Measurements from ENCODE around the gene RIPK3.

RIPK3 gene

DNA sequence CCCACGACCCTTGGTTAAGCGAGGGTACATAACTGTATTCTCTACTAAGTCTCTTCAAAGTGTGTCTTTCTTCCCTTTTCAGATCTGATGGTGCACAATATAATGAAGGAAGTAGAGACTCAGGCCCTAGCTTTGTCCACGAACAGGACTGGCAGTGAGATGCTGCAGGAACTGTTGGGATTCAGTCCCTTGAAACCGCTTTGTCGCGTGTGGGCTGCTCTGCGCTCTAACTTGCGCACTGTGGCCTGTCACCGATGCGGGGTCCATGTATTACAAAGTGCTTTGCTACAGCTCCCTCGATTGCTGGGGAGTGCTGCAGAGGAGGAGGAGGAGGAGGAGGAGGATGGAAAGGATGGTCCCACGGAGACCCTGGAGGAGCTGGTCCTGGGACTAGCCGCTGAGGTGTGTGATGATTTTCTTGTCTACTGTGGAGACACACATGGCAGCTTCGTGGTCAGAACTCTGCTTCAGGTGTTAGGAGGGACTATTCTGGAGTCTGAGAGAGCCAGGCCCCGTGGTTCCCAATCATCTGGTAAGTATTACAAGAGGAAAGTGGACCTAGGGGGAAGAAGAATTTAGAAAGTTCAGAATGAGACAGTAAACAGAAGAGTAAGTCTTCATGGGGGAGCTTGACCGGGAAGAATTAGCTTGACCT, 39.3 kb downstream of the RIPK3 start:
- DNase-seq: no peak

DNA sequence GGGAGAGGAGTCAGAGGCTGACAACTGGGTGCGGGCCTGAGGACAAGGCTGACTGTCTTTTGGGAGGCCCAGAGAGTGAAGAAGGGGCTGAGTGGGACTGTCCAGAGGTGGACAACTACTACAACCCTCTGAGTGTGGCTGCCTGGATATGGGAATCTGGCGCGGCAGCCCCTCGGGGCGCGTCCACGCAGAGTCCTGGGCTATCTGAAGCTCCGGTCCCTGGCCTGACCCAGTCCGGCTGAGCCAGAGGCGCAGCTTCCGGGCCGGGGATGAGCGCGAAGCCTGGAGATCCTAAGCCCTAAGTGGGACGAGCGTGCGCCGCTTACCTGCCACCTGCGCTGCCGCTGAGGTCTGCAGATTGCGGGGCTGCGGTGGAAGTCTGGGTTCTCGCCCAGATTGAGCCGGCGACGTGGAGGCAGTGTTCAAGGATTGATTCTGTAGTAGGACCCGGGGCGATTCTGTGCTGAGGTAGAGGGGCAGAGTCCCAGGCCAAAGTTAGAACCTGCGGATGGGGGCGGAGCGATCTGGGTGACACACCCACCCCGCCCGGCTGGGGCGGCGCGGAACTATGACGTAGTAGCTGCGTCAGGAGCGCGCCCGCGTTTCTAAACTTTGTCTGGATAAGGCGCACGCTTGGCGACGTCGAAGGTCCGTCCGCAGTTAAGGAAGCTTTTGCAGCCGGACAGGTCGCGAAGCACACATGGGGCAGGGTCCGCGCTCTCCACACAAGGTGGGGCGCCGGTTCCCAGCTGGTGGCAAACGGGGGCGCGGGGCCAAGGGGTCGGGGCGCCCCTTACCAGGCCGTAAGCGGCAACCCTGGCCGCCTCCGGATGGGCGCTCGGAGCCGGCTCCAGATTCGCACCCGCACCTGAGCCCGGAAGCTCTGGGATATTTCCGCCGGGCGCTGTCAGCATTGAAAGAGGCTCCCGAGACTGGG, 40.3 kb downstream of the RIPK3 start, which contains the start of the genes DHRS1 and NOP9:
Gene DHRS1, minus strand, starts transcription at position 526 of the 937 bp plus-strand sequence. CDS start 674 bp downstream, outside the sequence.
Gene NOP9, plus strand, starts transcription at position 596 of the 937 bp plus-strand sequence. Its CDS starts 105 bp downstream, at position 701.
- DNase-seq: peak; percentile 92

DNA sequence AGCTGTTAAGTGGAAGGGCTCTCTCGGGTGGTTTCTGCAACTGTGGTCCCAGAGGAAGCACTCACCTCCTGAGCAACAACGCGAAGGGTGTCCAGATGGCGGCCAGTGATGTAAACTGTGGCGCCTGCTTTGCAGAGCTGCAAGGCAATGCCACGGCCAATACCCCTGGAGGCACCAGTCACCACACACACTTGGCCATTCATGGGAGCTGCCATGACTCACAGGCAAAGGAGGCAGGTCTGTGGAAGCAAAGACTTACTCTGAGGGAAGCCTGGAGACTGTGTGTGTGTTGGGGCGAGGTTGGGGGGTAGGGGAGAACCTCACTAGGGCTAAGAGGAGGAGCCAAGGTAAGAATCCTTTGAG, 40.9 kb downstream of the RIPK3 start:
- no peak for DNase-seq

DNA sequence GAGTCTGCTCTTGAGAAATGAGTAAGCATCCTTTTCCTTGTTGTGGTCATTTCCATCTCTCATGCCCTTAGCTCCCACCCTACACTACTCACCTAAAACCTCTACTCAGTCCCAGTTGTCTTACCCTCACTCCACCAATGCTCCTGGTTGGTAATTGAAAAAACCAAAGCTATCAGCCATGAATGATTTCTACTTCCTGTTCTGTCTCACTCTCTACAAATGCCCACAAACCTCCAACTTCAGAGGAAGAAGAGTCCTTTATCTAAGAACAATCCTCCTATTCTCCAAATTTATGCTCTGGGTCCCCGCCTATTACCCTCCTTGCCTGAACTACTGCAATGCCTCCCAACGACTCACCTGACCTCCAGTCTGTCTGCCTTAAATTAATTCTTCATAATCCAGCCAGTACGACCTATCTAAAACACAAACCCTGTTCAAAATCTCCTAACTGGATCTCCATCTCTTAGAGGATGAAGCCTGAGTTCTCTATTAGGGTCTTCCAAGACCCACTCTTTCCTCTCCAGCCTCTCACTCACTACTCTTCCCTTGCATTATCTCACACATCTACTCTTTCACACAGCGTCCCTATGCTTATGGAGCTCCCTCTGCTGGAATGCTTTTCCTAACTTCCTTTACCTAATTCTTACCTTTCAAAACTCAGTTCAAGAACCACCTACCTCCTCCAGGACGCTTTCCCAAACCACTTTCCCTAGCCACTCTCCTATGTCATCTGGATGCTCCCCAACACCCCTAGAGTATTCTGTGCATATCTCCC, 42.4 kb downstream of the RIPK3 start:
- DNase-seq: no peak

DNA sequence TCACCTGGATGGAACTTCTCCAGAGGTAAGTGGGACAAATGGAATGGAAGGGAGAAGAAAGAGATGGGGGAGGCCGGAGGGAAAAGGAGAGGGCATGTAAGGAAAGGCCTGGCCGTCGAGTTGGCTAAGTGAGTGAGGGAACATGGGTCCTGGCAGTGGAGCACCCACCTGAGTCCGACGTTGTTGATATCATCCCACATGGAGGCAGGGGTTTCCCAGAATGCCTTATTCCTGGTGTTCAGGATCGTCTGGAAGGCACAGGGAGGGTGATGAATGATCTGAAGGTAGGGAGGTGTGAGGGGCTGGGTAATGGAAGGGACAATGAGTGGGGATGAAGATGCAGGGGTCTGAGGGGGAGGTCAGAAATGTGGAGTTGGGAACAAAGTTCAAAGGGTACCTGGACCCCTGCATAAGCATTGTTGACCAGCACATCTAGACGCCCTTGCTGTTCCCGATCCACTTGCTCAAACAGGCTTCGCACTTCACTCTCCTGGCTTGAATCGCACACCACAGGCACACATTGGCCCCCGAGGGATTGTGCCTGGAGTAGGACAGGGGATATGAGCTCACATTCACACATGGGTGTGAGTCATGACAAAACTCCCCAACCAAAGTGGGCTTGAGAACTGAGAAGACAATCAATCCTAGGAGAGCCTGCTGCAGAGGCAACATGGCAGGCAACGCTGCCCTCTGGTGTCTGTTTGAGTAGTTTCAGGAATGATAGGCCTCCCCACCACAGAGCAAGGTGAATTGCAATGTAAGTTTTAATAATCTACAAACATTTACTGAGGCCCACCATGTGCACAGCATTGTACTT, 43.2 kb downstream of the RIPK3 start:
- peak; percentile 77 for DNase-seq

DNA sequence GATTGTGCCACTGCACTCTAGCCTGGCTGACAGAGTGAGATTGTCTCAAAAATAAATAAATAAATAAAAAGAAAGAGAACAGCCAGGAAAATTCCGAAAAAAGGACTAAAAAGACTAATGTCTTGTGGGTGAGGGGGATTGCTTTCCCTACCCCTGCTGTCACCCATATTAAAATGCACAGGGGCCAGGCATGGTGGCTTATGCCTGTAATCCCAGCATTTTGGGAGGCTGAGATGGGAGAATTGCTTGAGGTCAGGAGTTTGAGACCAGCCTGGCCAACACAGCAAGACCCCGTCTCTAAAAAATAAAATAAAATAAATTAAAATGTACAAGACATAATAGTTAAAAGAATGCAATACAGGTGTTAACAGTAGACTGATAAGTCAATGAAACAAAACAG, 46.3 kb downstream of the RIPK3 start:
- DNase-seq: no peak

DNA sequence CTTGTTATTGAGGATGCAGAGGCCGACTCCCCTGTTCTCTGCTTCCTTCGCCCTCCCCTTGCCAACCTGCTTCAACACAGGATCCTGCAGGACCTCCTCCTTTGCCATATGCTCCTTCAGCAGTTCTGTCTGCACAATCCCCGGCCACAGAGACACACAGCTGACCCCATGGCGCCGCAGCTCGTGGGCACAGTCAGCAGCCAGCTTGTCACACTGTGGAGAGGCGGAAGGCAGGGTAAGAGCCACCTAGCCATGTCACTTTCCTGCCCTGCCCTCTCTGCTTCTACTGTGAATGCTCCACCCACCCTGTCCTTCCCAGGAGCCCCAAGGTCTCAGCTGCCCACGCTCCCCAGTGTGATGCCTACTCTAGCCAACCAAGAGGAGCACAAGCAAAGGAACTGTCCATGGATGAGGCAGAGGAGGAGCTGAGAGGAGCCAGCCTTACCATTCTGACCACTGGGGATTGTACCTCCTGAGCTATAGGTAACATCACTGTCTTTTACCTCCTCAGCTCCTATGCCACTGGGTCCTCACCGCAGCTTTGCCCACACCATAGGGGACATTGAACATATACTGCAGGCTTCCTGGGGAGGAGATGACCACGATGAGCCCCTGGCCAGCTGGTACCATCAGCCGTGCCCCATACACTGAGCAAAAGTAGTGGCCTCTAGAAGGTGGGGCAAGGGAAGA, 47.5 kb downstream of the RIPK3 start:
- no peak for DNase-seq

DNA sequence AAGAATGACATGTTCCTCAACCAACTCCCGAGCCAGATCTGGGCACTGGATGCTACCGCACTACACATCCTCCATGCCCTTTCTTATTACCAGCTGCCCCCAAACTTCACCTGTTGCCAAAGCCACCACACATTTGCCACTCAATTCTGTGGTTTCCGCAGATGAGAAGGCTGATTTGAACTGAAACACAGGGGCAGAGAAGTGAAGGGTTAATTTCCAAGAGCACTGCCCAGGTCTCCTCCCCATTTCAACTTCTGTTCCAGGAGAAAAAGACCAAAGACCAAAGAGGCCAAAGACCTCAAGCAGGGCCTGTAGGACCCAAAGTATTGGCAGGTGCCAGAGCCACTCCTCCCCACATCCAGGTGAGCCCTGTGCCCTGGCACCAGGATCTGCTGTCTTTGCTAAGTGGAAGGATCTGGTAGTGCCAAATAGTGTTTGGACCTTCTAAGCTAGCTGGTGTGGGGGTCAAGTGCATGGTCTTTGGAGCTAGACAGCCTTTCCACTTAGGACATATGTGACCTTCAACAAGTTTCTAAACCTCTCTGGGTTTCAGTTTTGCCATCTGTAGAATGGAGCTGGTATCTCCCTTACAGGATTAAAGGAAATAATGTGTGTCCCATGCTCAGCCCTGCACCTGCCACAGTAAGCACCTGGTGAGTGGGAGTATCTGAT, 48.2 kb downstream of the RIPK3 start:
- no peak for DNase-seq

DNA sequence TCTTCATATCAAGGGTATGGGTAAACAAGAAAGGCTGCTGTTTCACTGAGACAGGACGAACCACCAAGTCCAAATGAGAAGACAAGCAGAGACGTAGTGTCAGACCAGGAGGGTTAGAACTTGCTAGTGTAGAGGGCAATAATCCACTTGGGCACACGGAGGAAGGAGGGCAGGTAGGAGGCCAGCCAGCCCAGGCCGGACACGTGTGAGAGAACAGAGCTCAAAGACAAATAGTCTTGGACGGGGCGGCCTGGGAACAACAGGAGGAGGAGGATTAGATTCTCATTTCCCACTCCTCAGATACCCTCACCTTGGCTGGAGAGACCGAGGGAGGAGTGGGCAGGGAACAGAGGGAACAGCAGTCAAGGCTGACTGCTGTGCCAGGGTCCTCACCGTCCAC, 49.0 kb downstream of the RIPK3 start:
- no peak for DNase-seq

DNA sequence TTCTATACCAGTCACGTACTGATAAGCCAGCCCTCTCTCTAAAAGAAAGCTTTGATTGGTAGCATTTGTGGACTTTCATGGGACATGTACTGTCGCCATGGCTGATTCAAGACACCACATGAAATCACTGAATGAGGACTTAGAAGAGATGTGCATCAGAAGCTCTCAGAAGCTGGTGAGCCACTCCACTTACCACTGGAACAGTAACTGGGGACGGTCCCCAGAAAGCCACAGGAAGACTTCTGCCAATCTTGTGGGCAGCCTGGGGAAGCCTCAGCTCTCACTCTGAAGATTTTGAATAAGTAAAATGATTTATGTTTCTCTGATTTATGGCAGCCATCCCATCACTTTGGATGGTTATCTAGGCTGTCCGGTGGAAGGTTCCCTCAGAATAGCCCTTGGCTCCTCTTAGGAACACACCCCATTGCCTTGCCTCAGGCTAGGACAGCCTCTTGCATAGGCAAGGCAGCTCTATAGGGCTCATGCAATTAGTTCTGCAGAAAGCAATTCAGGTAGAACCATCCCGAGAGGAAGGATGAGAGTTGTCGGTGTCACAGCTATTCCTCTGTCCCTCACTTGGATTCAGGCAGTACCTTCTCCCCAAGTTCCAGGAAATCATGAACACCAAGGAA, 50.0 kb downstream of the RIPK3 start:
- peak; percentile 65 for DNase-seq

DNA sequence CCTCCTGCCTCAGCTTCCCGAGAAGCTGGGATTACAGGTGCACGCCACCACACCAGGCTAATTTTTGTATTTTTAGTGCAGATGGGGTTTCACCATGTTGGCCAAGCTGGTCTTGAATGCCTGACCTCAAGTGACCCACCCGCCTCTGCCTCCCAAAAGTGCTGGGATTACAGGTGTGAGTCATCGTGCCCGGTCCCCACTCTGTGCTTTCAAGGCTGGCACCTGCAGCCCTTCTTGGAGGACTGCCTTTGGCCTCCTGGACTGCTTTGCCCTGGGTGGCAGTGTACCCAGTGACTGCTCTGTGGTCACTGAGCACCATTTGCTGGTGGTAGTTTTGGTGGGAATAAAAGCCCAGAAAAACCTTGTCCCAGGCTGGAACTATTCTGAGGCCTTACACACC, 52.8 kb downstream of the RIPK3 start:
- no peak for DNase-seq
